HEK293 (cell line): ENCODE data around the gene NAPA.

Experiments
- CTCF ChIA-PET: fragments of 350-600 bp; formaldehyde crosslinking; extraction: SDS; loops from one replicate; lab custom pipeline; 2021; ENCODE audit warnings: antibody characterized with exemption; lab: Yijun Ruan, JAX
- POLR2A ChIA-PET: fragments of 300-600 bp; formaldehyde crosslinking; extraction: SDS; loops from one replicate; lab custom pipeline; 2020; ENCODE audit warnings: antibody characterized with exemption, inconsistent platforms; lab: Yijun Ruan, JAX
- H3K27ac ChIP-seq: fragments of 200-500 bp; sonication (Bioruptor generic); 2 replicates; pipeline ENCODE4 v1.5.1; 2014; ENCODE audit warnings: low read depth, low read length, control low read depth, inconsistent platforms; ENCODE audit errors: extremely low read depth
- H3K36me3 ChIP-seq, 2 experiments: fragments of 200-500 bp in 1 of 2; sonication (Bioruptor generic) in 1 of 2; 1 replicate in 1 of 2; 2 replicates in 1 of 2; pipeline ENCODE4 v1.5.1; 2014 to 2017; ENCODE audit warnings: inconsistent platforms in 2 of 2, low read length in 2 of 2; ENCODE audit not compliant: control insufficient read depth in 2 of 2, insufficient read depth in 1 of 2
- H3K4me1 ChIP-seq: fragments of 200-500 bp; sonication (Bioruptor generic); 2 replicates; pipeline ENCODE4 v1.5.1; 2014; ENCODE audit warnings: mild to moderate bottlenecking, low read length, inconsistent platforms; ENCODE audit not compliant: control insufficient read depth, insufficient read depth
- H3K4me3 ChIP-seq: 2 replicates; pipeline ENCODE4 v1.5.1; 2011; ENCODE audit warnings: low read depth, mild to moderate bottlenecking, control low read depth, low read length, moderate library complexity
- H3K9me3 ChIP-seq: fragments of 200-500 bp; sonication (Bioruptor generic); 2 replicates; pipeline ENCODE4 v1.5.1; 2014; ENCODE audit warnings: low read depth, low read length, inconsistent platforms; ENCODE audit not compliant: control insufficient read depth, insufficient read depth
- EGR2 ChIP-seq: fragments of 450-650 bp; formaldehyde crosslinking; IDR thresholded peaks from 2 replicates; pipeline ENCODE4 v1.5.1; 2016; ENCODE audit warnings: low read depth, missing biosample characterization, missing genetic modification characterization
- FEZF1 ChIP-seq: fragments of 450-650 bp; formaldehyde crosslinking; IDR thresholded peaks from 2 replicates; pipeline ENCODE4 v1.5.1; 2016; ENCODE audit warnings: missing biosample characterization, missing genetic modification characterization
- GLIS1 ChIP-seq: fragments of 450-650 bp; formaldehyde crosslinking; IDR thresholded peaks from 2 replicates; pipeline ENCODE4 v1.5.1; 2016; ENCODE audit warnings: missing biosample characterization, missing genetic modification characterization
- SP7 ChIP-seq: fragments of 450-650 bp; formaldehyde crosslinking; IDR thresholded peaks from 2 replicates; pipeline ENCODE4 v1.5.1; 2016; ENCODE audit warnings: missing biosample characterization, missing genetic modification characterization
- ZBTB17 ChIP-seq: fragments of 450-650 bp; formaldehyde crosslinking; IDR thresholded peaks from 2 replicates; pipeline ENCODE4 v1.5.1; 2016; ENCODE audit warnings: missing biosample characterization, missing genetic modification characterization
- ZBTB21 ChIP-seq: fragments of 450-650 bp; formaldehyde crosslinking; IDR thresholded peaks from 2 replicates; pipeline ENCODE4 v1.5.1; 2017; ENCODE audit warnings: missing biosample characterization, missing genetic modification characterization
- ZBTB8A ChIP-seq: fragments of 450-650 bp; formaldehyde crosslinking; IDR thresholded peaks from 2 replicates; pipeline ENCODE4 v1.5.1; 2016; ENCODE audit warnings: missing biosample characterization, missing genetic modification characterization
- ZFHX2 ChIP-seq: fragments of 450-650 bp; formaldehyde crosslinking; conservative IDR thresholded peaks from 2 replicates; pipeline ENCODE4 v1.5.1; 2016; ENCODE audit warnings: missing biosample characterization, missing genetic modification characterization
- ZFP41 ChIP-seq: fragments of 450-650 bp; formaldehyde crosslinking; IDR thresholded peaks from 2 replicates; pipeline ENCODE4 v1.5.1; 2016; ENCODE audit warnings: missing biosample characterization, missing genetic modification characterization, borderline replicate concordance
- ZIC2 ChIP-seq: fragments of 450-650 bp; formaldehyde crosslinking; IDR thresholded peaks from 2 replicates; pipeline ENCODE4 v1.5.1; 2016; ENCODE audit warnings: missing biosample characterization, missing genetic modification characterization
- ZNF121 ChIP-seq: fragments of 450-650 bp; formaldehyde crosslinking; IDR thresholded peaks from 2 replicates; pipeline ENCODE4 v1.5.1; 2016; ENCODE audit warnings: missing biosample characterization, missing genetic modification characterization
- ZNF132 ChIP-seq: fragments of 450-650 bp; formaldehyde crosslinking; IDR thresholded peaks from 2 replicates; pipeline ENCODE4 v1.5.1; 2017; ENCODE audit warnings: missing biosample characterization, missing genetic modification characterization, borderline replicate concordance
- ZNF37A ChIP-seq: fragments of 450-650 bp; IDR thresholded peaks from 2 replicates; pipeline ENCODE4 v1.5.1; 2018; ENCODE audit warnings: missing biosample characterization, missing genetic modification characterization
- ZNF416 ChIP-seq: fragments of 450-650 bp; formaldehyde crosslinking; IDR thresholded peaks from 2 replicates; pipeline ENCODE4 v1.5.1; 2016; ENCODE audit warnings: missing biosample characterization, missing genetic modification characterization
- ZNF624 ChIP-seq: fragments of 450-650 bp; formaldehyde crosslinking; IDR thresholded peaks from 2 replicates; pipeline ENCODE4 v1.5.1; 2017; ENCODE audit warnings: missing biosample characterization, missing genetic modification characterization
- TF ChIP-seq, protein P1 (sequence below): fragments of 450-650 bp; formaldehyde crosslinking; IDR thresholded peaks from 2 replicates; pipeline ENCODE4 v1.5.1; 2016; ENCODE audit warnings: missing biosample characterization, missing genetic modification characterization
- TF ChIP-seq, protein P2 (sequence below): fragments of 450-650 bp; formaldehyde crosslinking; IDR thresholded peaks from 2 replicates; pipeline ENCODE4 v1.5.1; 2016; ENCODE audit warnings: missing biosample characterization, missing genetic modification characterization
- TF ChIP-seq, protein P3 (sequence below): fragments of 450-650 bp; formaldehyde crosslinking; IDR thresholded peaks from 2 replicates; pipeline ENCODE4 v1.5.1; 2016; ENCODE audit warnings: missing biosample characterization, missing genetic modification characterization
- TF ChIP-seq, protein P4 (sequence below): fragments of 450-650 bp; formaldehyde crosslinking; IDR thresholded peaks from 2 replicates; pipeline ENCODE4 v1.5.0; 2017; ENCODE audit warnings: missing biosample characterization, missing genetic modification characterization, borderline replicate concordance

NAPA gene

DNA sequence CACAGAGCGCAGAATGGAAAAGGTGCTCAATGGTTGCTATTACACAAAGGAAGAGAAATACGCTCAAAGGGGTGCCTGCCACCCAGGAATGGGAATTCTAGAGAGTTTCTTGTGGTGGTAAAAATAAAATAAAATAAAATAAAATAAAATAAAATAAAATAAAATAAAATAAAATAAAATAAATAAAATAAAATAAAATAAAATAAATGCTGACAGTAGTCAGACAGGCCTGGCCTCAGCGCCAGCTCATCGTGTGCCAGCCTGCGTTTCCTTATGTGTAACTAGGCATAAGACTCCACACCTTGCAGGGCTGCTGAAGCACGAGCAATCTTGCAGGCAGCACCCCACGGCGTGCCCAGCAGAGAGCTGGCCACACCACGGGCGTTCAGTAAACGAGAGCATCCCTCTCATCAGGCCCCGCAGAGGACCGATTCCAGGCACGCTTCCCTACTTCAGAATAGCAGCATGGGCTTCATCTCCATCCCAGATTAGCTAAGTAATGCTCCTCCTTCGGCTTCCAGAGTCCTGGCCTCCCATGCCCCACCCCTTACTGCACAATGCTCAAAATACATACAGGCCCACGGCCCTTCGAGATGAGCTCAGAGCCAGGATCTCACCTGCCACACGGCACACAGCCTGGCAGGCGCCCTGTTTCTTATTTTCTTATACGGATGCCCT is 5.6 kb downstream of the NAPA start (continued):
- TF ChIP-seq, protein P1, sequence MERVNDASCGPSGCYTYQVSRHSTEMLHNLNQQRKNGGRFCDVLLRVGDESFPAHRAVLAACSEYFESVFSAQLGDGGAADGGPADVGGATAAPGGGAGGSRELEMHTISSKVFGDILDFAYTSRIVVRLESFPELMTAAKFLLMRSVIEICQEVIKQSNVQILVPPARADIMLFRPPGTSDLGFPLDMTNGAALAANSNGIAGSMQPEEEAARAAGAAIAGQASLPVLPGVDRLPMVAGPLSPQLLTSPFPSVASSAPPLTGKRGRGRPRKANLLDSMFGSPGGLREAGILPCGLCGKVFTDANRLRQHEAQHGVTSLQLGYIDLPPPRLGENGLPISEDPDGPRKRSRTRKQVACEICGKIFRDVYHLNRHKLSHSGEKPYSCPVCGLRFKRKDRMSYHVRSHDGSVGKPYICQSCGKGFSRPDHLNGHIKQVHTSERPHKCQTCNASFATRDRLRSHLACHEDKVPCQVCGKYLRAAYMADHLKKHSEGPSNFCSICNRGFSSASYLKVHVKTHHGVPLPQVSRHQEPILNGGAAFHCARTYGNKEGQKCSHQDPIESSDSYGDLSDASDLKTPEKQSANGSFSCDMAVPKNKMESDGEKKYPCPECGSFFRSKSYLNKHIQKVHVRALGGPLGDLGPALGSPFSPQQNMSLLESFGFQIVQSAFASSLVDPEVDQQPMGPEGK (tag by site-specific recombination), result no peak
- TF ChIP-seq, protein P2, sequence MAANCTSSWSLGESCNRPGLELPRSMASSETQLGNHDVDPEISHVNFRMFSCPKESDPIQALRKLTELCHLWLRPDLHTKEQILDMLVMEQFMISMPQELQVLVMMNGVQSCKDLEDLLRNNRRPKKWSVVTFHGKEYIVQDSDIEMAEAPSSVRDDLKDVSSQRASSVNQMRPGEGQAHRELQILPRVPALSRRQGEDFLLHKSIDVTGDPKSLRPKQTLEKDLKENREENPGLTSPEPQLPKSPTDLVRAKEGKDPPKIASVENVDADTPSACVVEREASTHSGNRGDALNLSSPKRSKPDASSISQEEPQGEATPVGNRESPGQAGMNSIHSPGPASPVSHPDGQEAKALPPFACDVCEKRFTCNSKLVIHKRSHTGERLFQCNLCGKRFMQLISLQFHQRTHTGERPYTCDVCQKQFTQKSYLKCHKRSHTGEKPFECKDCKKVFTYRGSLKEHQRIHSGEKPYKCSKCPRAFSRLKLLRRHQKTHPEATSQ (tag by site-specific recombination), result no peak
- no peak for TF ChIP-seq ZNF416
- no peak for TF ChIP-seq ZFP41 (tag by site-specific recombination)
- TF ChIP-seq ZNF37A (tag by site-specific recombination), result no peak

DNA sequence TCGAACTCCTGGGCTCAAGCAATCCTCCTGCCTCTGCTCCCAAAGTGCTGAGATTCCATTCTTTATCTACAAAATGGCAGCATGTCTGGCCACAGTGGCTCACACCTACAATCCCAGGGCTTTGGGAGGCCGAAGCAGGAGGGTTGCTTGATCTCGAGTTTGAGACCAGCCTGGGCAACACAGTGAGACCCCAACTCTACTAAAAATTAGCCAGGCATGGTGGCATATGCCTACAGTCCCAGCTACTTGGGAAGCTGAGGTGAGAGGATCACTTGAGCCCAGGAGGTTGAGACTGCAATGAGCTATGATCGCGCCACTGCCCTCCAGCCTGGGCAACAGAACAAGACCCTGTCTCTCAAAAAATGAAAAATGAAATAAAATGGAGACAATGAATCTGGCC is 6.1 kb downstream of the NAPA start:
- Histone ChIP-seq H3K4me3 (no peak overlapping the region), H3K27ac (no peak overlapping the region), H3K36me3 (peaks cover 7 to 44% of the 10 kb centered on the region in 2 experiments; a peak in 2 of 3 replicates), H3K4me1 (peaks cover 17% of the 10 kb centered on the region), H3K9me3 (no peaks in the 10 kb centered on the region)
- no peak for TF ChIP-seq ZFHX2
- TF ChIP-seq ZNF121 (tag by site-specific recombination), result peak; percentile 88
- TF ChIP-seq ZBTB21, result no peak
- POLR2A ChIA-PET, result no interaction called here
- CTCF ChIA-PET, result interaction anchor here (0.5 to 1.2 kb wide), 4 partner anchors 13 to 70 kb away, joined by 3 to 9 read pairs (median 6); partner anchors contain the start of gene KPTN

DNA sequence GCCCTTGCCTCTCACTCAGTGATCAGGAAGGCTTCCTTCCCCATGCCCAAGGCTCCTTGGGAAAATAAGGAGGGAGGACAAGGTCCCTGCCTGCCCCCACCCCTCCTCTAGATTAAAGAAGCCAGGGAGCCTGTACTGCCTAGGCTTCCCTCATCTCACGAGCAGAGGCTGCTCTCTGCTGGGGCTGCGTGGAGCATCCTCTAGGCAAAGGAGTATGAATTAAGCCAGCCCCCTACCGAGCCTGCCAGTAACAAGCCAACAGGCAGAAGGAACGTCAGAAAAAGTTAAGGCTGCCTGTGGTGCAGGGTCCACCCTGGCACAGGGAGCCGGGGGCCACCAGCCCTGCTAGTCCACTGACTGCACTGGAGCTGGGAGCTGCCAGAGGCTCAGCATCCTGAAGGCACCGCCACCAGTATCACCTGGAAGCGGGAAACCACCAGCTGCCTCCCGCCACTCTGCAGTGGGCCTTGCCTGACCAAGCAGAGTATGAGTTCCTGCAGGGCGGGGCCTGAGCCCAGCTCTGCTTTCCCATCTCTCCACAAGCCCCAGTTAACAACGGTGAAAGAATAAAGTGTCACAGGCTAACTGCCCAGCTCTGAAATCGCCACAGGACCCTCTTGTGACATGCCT is 6.8 kb downstream of the NAPA start:
- Histone ChIP-seq H3K36me3 (peaks cover 7 to 51% of the 10 kb centered on the region in 2 experiments; a peak in 2 of 3 replicates), H3K4me1 (peaks cover 11% of the 10 kb centered on the region), H3K27ac (no peak overlapping the region), H3K9me3 (no peaks in the 10 kb centered on the region), H3K4me3 (no peak overlapping the region)
- ChIA-PET POLR2A (interaction anchor here (1.4 kb wide), 1 partner anchor 17 kb away, joined by 3 read pairs; no protein-coding TSS in a partner anchor), CTCF (interaction anchor here (0.5 to 1.1 kb wide), 4 partner anchors 24 to 71 kb away, joined by 3 to 9 read pairs (median 5); partner anchors contain the start of gene KPTN)
- peak; percentile 76 for TF ChIP-seq ZIC2 (tag by site-specific recombination)
- TF ChIP-seq, protein P3, sequence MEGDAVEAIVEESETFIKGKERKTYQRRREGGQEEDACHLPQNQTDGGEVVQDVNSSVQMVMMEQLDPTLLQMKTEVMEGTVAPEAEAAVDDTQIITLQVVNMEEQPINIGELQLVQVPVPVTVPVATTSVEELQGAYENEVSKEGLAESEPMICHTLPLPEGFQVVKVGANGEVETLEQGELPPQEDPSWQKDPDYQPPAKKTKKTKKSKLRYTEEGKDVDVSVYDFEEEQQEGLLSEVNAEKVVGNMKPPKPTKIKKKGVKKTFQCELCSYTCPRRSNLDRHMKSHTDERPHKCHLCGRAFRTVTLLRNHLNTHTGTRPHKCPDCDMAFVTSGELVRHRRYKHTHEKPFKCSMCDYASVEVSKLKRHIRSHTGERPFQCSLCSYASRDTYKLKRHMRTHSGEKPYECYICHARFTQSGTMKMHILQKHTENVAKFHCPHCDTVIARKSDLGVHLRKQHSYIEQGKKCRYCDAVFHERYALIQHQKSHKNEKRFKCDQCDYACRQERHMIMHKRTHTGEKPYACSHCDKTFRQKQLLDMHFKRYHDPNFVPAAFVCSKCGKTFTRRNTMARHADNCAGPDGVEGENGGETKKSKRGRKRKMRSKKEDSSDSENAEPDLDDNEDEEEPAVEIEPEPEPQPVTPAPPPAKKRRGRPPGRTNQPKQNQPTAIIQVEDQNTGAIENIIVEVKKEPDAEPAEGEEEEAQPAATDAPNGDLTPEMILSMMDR, result peak; percentile 71
- TF ChIP-seq ZBTB8A, result no peak
- TF ChIP-seq GLIS1 (tag by site-specific recombination), result peak; percentile 68
- TF ChIP-seq, all 188 proteins: peak for 3

DNA sequence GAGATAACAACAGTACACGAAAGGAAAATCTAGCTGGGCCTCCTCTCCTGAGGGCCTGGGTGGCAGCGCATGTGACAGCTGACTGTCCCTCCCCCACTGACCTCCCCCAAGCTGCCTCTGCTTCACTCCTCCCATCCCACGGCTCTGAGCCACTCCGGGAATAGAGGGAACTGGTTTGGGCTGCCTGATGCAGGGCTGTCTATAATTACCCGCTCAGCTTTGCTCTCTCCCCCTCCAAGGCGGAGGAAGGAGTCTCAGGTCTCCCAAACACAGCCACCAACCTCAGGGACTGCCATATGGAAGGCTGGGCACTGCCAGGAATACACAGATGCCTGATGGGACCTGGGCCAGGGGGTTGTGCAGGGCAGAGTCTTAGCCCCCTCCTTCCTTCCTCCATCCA is 7.9 kb downstream of the NAPA start:
- ChIA-PET CTCF (interaction anchor here (1.5 kb wide), 1 partner anchor 8 kb away, joined by 4 read pairs; the partner anchor contains the start of gene NAPA), POLR2A (interaction anchor here (1.4 kb wide), 1 partner anchor 16 kb away, joined by 3 read pairs; no protein-coding TSS in a partner anchor)
- H3K4me3 ChIP-seq, result no peak overlapping the region
- 0 out of 2 replicates have a peak, but pooled peaks cover under 1% of the 10 kb centered on the region for H3K4me1 ChIP-seq
- H3K9me3 ChIP-seq, result no peaks in the 10 kb centered on the region
- no peak overlapping the region for H3K27ac ChIP-seq
- H3K36me3 ChIP-seq, result peaks cover 16 to 58% of the 10 kb centered on the region in 2 experiments
- no peak for TF ChIP-seq FEZF1 (tag by site-specific recombination)
- no peak for TF ChIP-seq ZNF37A (tag by site-specific recombination)
- no peak for TF ChIP-seq ZNF624 (tag by site-specific recombination)
- TF ChIP-seq ZBTB17 (tag by site-specific recombination), result no peak
- peak; percentile 66 for TF ChIP-seq GLIS1 (tag by site-specific recombination)
- TF ChIP-seq EGR2, result peak; percentile 70
- peak; percentile 67 for TF ChIP-seq ZFHX2
- no peak for TF ChIP-seq SP7 (tag by site-specific recombination)
- no peak for TF ChIP-seq ZNF132 (tag by site-specific recombination)
- TF ChIP-seq, protein P4, sequence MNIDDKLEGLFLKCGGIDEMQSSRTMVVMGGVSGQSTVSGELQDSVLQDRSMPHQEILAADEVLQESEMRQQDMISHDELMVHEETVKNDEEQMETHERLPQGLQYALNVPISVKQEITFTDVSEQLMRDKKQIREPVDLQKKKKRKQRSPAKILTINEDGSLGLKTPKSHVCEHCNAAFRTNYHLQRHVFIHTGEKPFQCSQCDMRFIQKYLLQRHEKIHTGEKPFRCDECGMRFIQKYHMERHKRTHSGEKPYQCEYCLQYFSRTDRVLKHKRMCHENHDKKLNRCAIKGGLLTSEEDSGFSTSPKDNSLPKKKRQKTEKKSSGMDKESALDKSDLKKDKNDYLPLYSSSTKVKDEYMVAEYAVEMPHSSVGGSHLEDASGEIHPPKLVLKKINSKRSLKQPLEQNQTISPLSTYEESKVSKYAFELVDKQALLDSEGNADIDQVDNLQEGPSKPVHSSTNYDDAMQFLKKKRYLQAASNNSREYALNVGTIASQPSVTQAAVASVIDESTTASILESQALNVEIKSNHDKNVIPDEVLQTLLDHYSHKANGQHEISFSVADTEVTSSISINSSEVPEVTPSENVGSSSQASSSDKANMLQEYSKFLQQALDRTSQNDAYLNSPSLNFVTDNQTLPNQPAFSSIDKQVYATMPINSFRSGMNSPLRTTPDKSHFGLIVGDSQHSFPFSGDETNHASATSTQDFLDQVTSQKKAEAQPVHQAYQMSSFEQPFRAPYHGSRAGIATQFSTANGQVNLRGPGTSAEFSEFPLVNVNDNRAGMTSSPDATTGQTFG (tag by site-specific recombination), result no peak
